HG03457 (cell line): Measurements from ENCODE around the gene HSPH1.

Experiments
- ATAC-seq: cut with Tn5 transposase; IDR thresholded peaks from one replicate; pipeline ENCODE4 v1.9.1; 2021; ENCODE audit warnings: moderate number of reproducible peaks; ENCODE audit not compliant: unreplicated experiment

The HSPH1 gene

GRCh38 chr13:31161557-31162150 is at the start of gene HSPH1:
TSS of gene HSPH1 (minus strand) at chr13:31161904. CDS start at chr13:31161582, 322 bp downstream.
- ATAC-seq: peak; percentile 74

GRCh38 chr13:31209841-31210210 is 48.1 kb upstream of the HSPH1 start:
- no peak for ATAC-seq

- ATAC-seq: no peak
These were observed 47.6 kb upstream of the HSPH1 start for GRCh38 chr13:31209172-31209840.

GRCh38 chr13:31208559-31209122 is 46.9 kb upstream of the HSPH1 start:
- no peak for ATAC-seq

GRCh38 chr13:31207661-31208552 is 46.2 kb upstream of the HSPH1 start:
- ATAC-seq: no peak

GRCh38 chr13:31204592-31204991 is 42.9 kb upstream of the HSPH1 start:
- no peak for ATAC-seq

GRCh38 chr13:31201341-31202031 is 39.8 kb upstream of the HSPH1 start:
- ATAC-seq: no peak

- ATAC-seq: peak; percentile 5
These were observed 38.9 kb upstream of the HSPH1 start for GRCh38 chr13:31200637-31200971.

- ATAC-seq: peak; percentile 74
These were observed 38.3 kb upstream of the HSPH1 start, which contains the start of gene B3GLCT for GRCh38 chr13:31199849-31200636. TSS of gene B3GLCT (plus strand) at chr13:31199975. CDS start at chr13:31200085, 110 bp downstream.

GRCh38 chr13:31199527-31199848 is 37.8 kb upstream of the HSPH1 start:
- no peak for ATAC-seq

GRCh38 chr13:31198519-31198918 is 36.8 kb upstream of the HSPH1 start:
- ATAC-seq: no peak

- ATAC-seq: no peak
These were observed 35.3 kb upstream of the HSPH1 start for GRCh38 chr13:31196992-31197391.

- ATAC-seq: no peak
These were observed 33.9 kb upstream of the HSPH1 start for GRCh38 chr13:31195616-31196015.

GRCh38 chr13:31192306-31192705 is 30.6 kb upstream of the HSPH1 start:
- no peak for ATAC-seq

GRCh38 chr13:31191748-31192147 is 30.0 kb upstream of the HSPH1 start:
- no peak for ATAC-seq

- no peak for ATAC-seq
These were observed 23.4 kb upstream of the HSPH1 start for GRCh38 chr13:31184981-31185645.

- no peak for ATAC-seq
These were observed 22.7 kb upstream of the HSPH1 start for GRCh38 chr13:31184451-31184850.

GRCh38 chr13:31182987-31183386 is 21.3 kb upstream of the HSPH1 start:
- no peak for ATAC-seq

- no peak for ATAC-seq
These were observed 18.1 kb upstream of the HSPH1 start for GRCh38 chr13:31179754-31180153.

- no peak for ATAC-seq
These were observed 17.5 kb upstream of the HSPH1 start for GRCh38 chr13:31179241-31179640.
